Panc1 (cell line): ENCODE results near the gene INHA. TPM values are rescaled to one million over a fixed set of nuclear protein-coding genes. Genes with fewer than 3 reads are reported as not detected.

ENCODE experiments used
- ATAC-seq: fragments of 200-7000 bp; cut with Tn5 transposase; 2 replicates; pipeline ENCODE4 v1.9.1; 2020; ENCODE audit warnings: mild to moderate bottlenecking, moderate library complexity
- BruUV-seq: library from RNA; stranded (reverse); fragments of 400-500 nt; replicated peaks from 2 replicates; lab custom pipeline; 2021; lab: Mats Ljungman, UMichigan
- CTCF ChIA-PET: fragments of 300-600 bp; sonication (Branson Sonifier 250); formaldehyde crosslinking; loops from one replicate; lab custom pipeline; 2022; ENCODE audit warnings: antibody characterized with exemption; lab: Charles Lee
- POLR2A ChIA-PET: fragments of 300-600 bp; sonication (Branson Sonifier 250); formaldehyde crosslinking; loops from one replicate; lab custom pipeline; 2022; ENCODE audit warnings: antibody characterized with exemption; lab: Charles Lee
- DNase-seq: peaks from one replicate; pipeline ENCODE4 v3.0.0-alpha.2; 2010; ENCODE audit warnings: low read depth, low spot score
- H3K27ac ChIP-seq: 2 replicates; pipeline ENCODE4 v1.5.1; 2011; ENCODE audit warnings: mild to moderate bottlenecking, low read length, inconsistent platforms
- H3K27me3 ChIP-seq: fragments of 200-500 bp; sonication (Bioruptor generic); 2 replicates; pipeline ENCODE4 v1.6.0; 2014; ENCODE audit warnings: low read length, inconsistent platforms; ENCODE audit not compliant: control insufficient read depth, insufficient read depth
- H3K36me3 ChIP-seq: fragments of 200-500 bp; sonication (Bioruptor generic); 2 replicates; pipeline ENCODE4 v1.5.1; 2014; ENCODE audit warnings: inconsistent platforms, mild to moderate bottlenecking, low read length, moderate library complexity; ENCODE audit not compliant: control insufficient read depth, insufficient read depth
- H3K4me1 ChIP-seq: 2 replicates; pipeline ENCODE4 v1.5.1; 2011; ENCODE audit warnings: inconsistent platforms, mild to moderate bottlenecking, low read length, moderate library complexity; ENCODE audit not compliant: control insufficient read depth, insufficient read depth
- H3K4me3 ChIP-seq, 2 experiments: 2 replicates each; pipeline ENCODE4 v1.5.1; 2011 to 2012; ENCODE audit warnings: low read depth in 2 of 2, low read length in 2 of 2, mild to moderate bottlenecking in 2 of 2, inconsistent platforms in 1 of 2, moderate library complexity in 1 of 2
- H3K9me3 ChIP-seq: fragments of 200-500 bp; sonication (Bioruptor generic); 2 replicates; pipeline ENCODE4 v1.5.1; 2014; ENCODE audit warnings: low read depth, mild to moderate bottlenecking, inconsistent platforms, low read length, moderate library complexity; ENCODE audit not compliant: control insufficient read depth, insufficient read depth
- CTCF ChIP-seq: fragments of 450-650 bp; IDR thresholded peaks from 2 replicates; pipeline ENCODE4 v1.5.1; 2017; ENCODE audit warnings: mild to moderate bottlenecking
- POLR2AphosphoS5 ChIP-seq: IDR thresholded peaks from 2 replicates; pipeline ENCODE4 v1.6.1; 2012; ENCODE audit warnings: mild to moderate bottlenecking, low read depth, low read length, moderate library complexity
- SIN3A ChIP-seq: IDR thresholded peaks from 2 replicates; pipeline ENCODE4 v1.6.1; 2012; ENCODE audit warnings: low read depth, mild to moderate bottlenecking, low read length, moderate library complexity, borderline replicate concordance; ENCODE audit not compliant: insufficient read depth
- TCF7L2 ChIP-seq: IDR thresholded peaks from 2 replicates; pipeline ENCODE4 v1.6.1; 2011; ENCODE audit warnings: mild to moderate bottlenecking, low read depth, low read length, inconsistent platforms
- in situ Hi-C: cut with HindIII; loops from 2 replicates; pipeline ENCODE4 v1.10.0; 2016; ENCODE audit warnings: low sequenced_read_pairs, low pct_unique_long_range_greater_than_20kb
- intact Hi-C: fragments of 100-400 bp; cut with micrococcal nuclease; formaldehyde crosslinking; loops from one replicate; pipeline ENCODE4 v1.10.0; 2022; ENCODE audit not compliant: unreplicated experiment
- total RNA-seq: library from RNA; stranded (reverse); gene quantifications from one replicate; pipeline ENCODE4 v1.2.1, GENCODE V29; 2021; ENCODE audit not compliant: unreplicated experiment
- TF ChIP-seq, protein P1 (sequence below), 2 experiments: IDR thresholded peaks; 2 replicates each; pipeline ENCODE4 v1.6.1; 2011 to 2012; ENCODE audit warnings: low read depth in 2 of 2, control low read depth in 1 of 2, low read length in 1 of 2, mild to moderate bottlenecking in 1 of 2, moderate library complexity in 1 of 2; ENCODE audit not compliant: insufficient read depth in 1 of 2

INHA gene
- total RNA-seq, 1 experiment from 2014 or later = 1.2 TPM

DNA sequence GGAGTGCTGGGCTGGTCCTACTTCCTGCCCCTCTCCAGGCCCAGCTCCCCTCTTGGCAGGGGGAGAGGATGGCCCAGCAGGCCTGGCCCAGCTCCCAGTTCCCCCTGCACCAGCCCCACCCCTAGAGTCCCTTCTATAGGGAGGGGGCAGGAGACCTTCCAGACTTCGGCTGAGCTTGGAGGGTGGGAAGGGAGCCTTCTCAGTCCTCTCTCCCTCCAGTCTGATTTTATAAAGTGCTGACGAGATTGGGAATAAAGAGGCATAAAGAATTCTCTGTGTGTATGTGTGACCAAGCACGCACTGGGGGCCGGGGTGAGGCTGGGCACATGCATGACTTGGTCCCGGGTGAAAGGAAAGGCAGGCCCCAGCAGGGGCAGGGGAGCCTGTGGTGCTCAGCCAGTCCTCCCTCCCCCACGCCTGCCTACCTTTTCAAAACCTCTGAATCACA, 33.6 kb upstream of the INHA start:
- CTCF ChIA-PET = interaction anchor here (0.8 kb wide), 1 partner anchor 31 kb away, joined by 3 read pairs; no protein-coding TSS in a partner anchor
- Histone ChIP-seq H3K9me3 (no peaks in the 10 kb centered on the region), H3K36me3 (0 out of 2 replicates have a peak, but pooled peaks cover 2% of the 10 kb centered on the region), H3K4me1 (peaks cover 9% of the 10 kb centered on the region; the same call in 1 of the 2 replicates), H3K4me3 (no peak overlapping the region), H3K27me3 (no peaks in the 10 kb centered on the region), H3K27ac (no peak overlapping the region)
- intact Hi-C loops = loop anchor here (1.0 kb wide), 1 partner anchor 104 kb away; no protein-coding TSS in a partner anchor
- ATAC-seq (no peak), DNase-seq (no peak)
- in situ Hi-C loops = no loop called here
- no peak for TF ChIP-seq POLR2AphosphoS5
- TF ChIP-seq SIN3A = no peak
- no peak for TF ChIP-seq TCF7L2
- no peak for TF ChIP-seq CTCF
- TF ChIP-seq, protein P1, sequence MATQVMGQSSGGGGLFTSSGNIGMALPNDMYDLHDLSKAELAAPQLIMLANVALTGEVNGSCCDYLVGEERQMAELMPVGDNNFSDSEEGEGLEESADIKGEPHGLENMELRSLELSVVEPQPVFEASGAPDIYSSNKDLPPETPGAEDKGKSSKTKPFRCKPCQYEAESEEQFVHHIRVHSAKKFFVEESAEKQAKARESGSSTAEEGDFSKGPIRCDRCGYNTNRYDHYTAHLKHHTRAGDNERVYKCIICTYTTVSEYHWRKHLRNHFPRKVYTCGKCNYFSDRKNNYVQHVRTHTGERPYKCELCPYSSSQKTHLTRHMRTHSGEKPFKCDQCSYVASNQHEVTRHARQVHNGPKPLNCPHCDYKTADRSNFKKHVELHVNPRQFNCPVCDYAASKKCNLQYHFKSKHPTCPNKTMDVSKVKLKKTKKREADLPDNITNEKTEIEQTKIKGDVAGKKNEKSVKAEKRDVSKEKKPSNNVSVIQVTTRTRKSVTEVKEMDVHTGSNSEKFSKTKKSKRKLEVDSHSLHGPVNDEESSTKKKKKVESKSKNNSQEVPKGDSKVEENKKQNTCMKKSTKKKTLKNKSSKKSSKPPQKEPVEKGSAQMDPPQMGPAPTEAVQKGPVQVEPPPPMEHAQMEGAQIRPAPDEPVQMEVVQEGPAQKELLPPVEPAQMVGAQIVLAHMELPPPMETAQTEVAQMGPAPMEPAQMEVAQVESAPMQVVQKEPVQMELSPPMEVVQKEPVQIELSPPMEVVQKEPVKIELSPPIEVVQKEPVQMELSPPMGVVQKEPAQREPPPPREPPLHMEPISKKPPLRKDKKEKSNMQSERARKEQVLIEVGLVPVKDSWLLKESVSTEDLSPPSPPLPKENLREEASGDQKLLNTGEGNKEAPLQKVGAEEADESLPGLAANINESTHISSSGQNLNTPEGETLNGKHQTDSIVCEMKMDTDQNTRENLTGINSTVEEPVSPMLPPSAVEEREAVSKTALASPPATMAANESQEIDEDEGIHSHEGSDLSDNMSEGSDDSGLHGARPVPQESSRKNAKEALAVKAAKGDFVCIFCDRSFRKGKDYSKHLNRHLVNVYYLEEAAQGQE (IDR thresholded peaks at IDR 0.05; ENCODE audit: insufficient read depth in 1 of 2, low read depth in 2 of 2, low read length in 1 of 2) = no peak
- BruUV-seq = no TSS peak
- POLR2A ChIA-PET = no interaction called here

DNA sequence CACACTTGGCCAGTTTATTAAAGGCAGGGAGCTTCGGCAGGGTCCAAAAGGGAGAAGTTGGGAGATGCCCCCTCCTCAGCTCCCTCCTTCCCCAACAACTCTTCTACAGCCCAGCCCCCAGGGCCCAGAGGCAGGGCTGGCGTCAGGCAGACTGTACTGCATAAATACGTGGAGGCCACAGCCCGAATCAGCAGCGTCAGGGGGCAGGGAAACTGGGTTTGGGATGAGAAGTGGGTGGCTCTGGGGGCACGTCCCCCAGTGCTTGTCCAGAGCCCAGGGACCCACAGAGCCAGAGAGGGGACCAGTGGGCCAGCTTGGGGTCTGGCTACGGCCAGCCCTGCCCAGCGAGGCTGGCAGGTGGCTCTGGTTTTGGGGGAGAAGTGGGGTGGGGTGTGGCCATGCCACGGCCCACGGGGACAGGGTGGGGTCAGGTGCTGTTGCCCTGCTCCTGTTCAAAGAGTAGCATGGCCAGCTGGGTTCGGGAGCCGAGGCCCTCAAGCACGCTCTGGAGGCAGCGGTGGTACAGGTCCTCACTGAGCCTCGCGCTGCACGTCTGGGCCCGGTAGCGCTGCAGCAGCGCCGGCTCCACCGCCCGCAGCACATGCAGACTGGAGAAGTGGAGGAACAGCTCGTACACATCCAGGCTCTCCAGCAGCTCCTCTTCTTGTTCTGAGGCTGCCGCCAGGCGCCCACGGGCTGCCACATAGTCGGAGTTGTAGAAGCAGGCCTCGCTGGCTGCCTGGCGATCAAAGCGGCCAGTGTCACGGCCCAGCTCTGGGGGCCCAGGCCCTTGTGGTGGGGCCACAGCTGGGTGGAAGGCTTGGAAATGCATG, 32.9 kb upstream of the INHA start:
- ChIA-PET CTCF (interaction anchor here (0.8 kb wide), 1 partner anchor 32 kb away, joined by 3 read pairs; no protein-coding TSS in a partner anchor), POLR2A (interaction anchor here (0.9 kb wide), 1 partner anchor 99 kb away, joined by 3 read pairs; no protein-coding TSS in a partner anchor)
- peaks cover 9% of the 10 kb centered on the region; the same call in 1 of the 2 replicates for H3K4me1 ChIP-seq
- H3K4me3 ChIP-seq = no peak overlapping the region
- intact Hi-C loops = loop anchor here (1.0 kb wide), 1 partner anchor 103 kb away; no protein-coding TSS in a partner anchor
- no peak overlapping the region for H3K27ac ChIP-seq
- H3K27me3 ChIP-seq = no peaks in the 10 kb centered on the region
- 0 out of 2 replicates have a peak, but pooled peaks cover 2% of the 10 kb centered on the region for H3K36me3 ChIP-seq
- TF ChIP-seq, protein P1 (IDR thresholded peaks at IDR 0.05; ENCODE audit: insufficient read depth in 1 of 2, low read depth in 2 of 2, low read length in 1 of 2) = no peak
- no peaks in the 10 kb centered on the region for H3K9me3 ChIP-seq
- ATAC-seq (no peak), DNase-seq (no peak)
- BruUV-seq = no TSS peak
- in situ Hi-C loops = no loop called here
